ENCODE data around the gene DYNC1I2. TPM values are rescaled to one million over a fixed set of nuclear protein-coding genes. Genes with fewer than 3 reads are reported as not detected.
"Not testable (repeated sequence)": the region's sequence is repeated elsewhere in the genome, so short reads cannot be mapped to it uniquely, and the experiment has no call there.

DYNC1I2 gene
- total RNA-seq, 4 donors from 2014 or later: 54.6 to 165 (median 105) TPM

GRCh38 chr2:171745141-171745540 is 57.9 kb downstream of the DYNC1I2 start:
- TF ChIP-seq POLR2A (IDR thresholded peaks at IDR 0.05) (no peak), CTCF (IDR thresholded peaks at IDR 0.05) (no peak)
- Histone ChIP-seq H3K4me3 (no peak overlapping the region), H3K4me1 (no peaks in the 10 kb centered on the region), H3K27ac (no peak overlapping the region), H3K27me3 (no peaks in the 10 kb centered on the region), H3K9me3 (no peaks in the 10 kb centered on the region), H3K36me3 (no peaks in the 10 kb centered on the region)
- intact Hi-C loops (cut with DNase I; ENCODE audit: low total_unique reads): no loop called here
- DNase-seq: no peak

GRCh38 chr2:171745806-171746205 is 58.5 kb downstream of the DYNC1I2 start:
- intact Hi-C loops (cut with DNase I; ENCODE audit: low total_unique reads): no loop called here
- no peaks in the 10 kb centered on the region for H3K9me3 ChIP-seq
- H3K27ac ChIP-seq: no peak overlapping the region
- no peaks in the 10 kb centered on the region for H3K27me3 ChIP-seq
- no peaks in the 10 kb centered on the region for H3K36me3 ChIP-seq
- no peaks in the 10 kb centered on the region for H3K4me1 ChIP-seq
- no peak overlapping the region for H3K4me3 ChIP-seq
- TF ChIP-seq POLR2A (IDR thresholded peaks at IDR 0.05): no peak
- TF ChIP-seq CTCF (IDR thresholded peaks at IDR 0.05): no peak
- DNase-seq: no peak

- H3K27ac ChIP-seq: no peak overlapping the region
- no peak for DNase-seq
- H3K27me3 ChIP-seq: no peaks in the 10 kb centered on the region
- TF ChIP-seq POLR2A (IDR thresholded peaks at IDR 0.05): no peak
- TF ChIP-seq CTCF (IDR thresholded peaks at IDR 0.05): no peak
- intact Hi-C loops (cut with DNase I; ENCODE audit: low total_unique reads): no loop called here
- H3K36me3 ChIP-seq: no peaks in the 10 kb centered on the region
- no peaks in the 10 kb centered on the region for H3K4me1 ChIP-seq
- no peaks in the 10 kb centered on the region for H3K9me3 ChIP-seq
- H3K4me3 ChIP-seq: no peak overlapping the region
Observed at GRCh38 chr2:171747371-171747770, 60.1 kb downstream of the DYNC1I2 start.

- Histone ChIP-seq H3K27me3 (no peaks in the 10 kb centered on the region), H3K4me1 (no peaks in the 10 kb centered on the region), H3K36me3 (no peaks in the 10 kb centered on the region), H3K27ac (no peak overlapping the region), H3K4me3 (no peak overlapping the region), H3K9me3 (no peaks in the 10 kb centered on the region)
- no peak for DNase-seq
- intact Hi-C loops (cut with DNase I; ENCODE audit: low total_unique reads): no loop called here
- TF ChIP-seq POLR2A (IDR thresholded peaks at IDR 0.05) (no peak), CTCF (IDR thresholded peaks at IDR 0.05) (no peak)
Observed at GRCh38 chr2:171754254-171754939, 67.1 kb downstream of the DYNC1I2 start.

GRCh38 chr2:171758762-171759161 is 71.5 kb downstream of the DYNC1I2 start:
- H3K4me1 ChIP-seq; H3K27me3 ChIP-seq; H3K27ac ChIP-seq; DNase-seq; H3K9me3 ChIP-seq; H3K36me3 ChIP-seq; intact Hi-C loops (cut with DNase I; ENCODE audit: low total_unique reads); H3K4me3 ChIP-seq: not testable (repeated sequence)

- intact Hi-C loops (cut with DNase I; ENCODE audit: low total_unique reads); H3K4me1 ChIP-seq; H3K27ac ChIP-seq; H3K4me3 ChIP-seq; H3K9me3 ChIP-seq; H3K27me3 ChIP-seq; H3K36me3 ChIP-seq; DNase-seq: not testable (repeated sequence)
Observed at GRCh38 chr2:171761176-171761575, 73.9 kb downstream of the DYNC1I2 start.

Measured in uterus (tissue), 4 donors.